SJCRH30 (cell line): ENCODE results near the gene KIAA1586. TPM values are rescaled to one million over a fixed set of nuclear protein-coding genes. Genes with fewer than 3 reads are reported as not detected.
"Not testable (repeated sequence)": the region's sequence is repeated elsewhere in the genome, so short reads cannot be mapped to it uniquely, and the experiment has no call there.

Experiments
- DNase-seq, 2 experiments: peaks; one replicate each; pipeline ENCODE4 v3.0.0-alpha.2; 2015 to 2020
- H3K27ac ChIP-seq: fragments of 250-450 bp; sonication (Bioruptor Pico); 2 replicates; pipeline ENCODE4 v1.5.1; 2020; ENCODE audit warnings: mild to moderate bottlenecking, moderate library complexity
- H3K27me3 ChIP-seq: fragments of 250-450 bp; sonication (Bioruptor Pico); 2 replicates; pipeline ENCODE4 v1.5.1; 2020; ENCODE audit warnings: mild to moderate bottlenecking, moderate library complexity
- H3K36me3 ChIP-seq: fragments of 250-450 bp; sonication (Bioruptor Pico); 2 replicates; pipeline ENCODE4 v1.5.1; 2020; ENCODE audit warnings: mild to moderate bottlenecking, moderate library complexity
- H3K4me1 ChIP-seq: fragments of 250-450 bp; sonication (Bioruptor Pico); 2 replicates; pipeline ENCODE4 v1.5.1; 2020; ENCODE audit warnings: mild to moderate bottlenecking, moderate library complexity
- H3K4me3 ChIP-seq: fragments of 250-450 bp; sonication (Bioruptor Pico); 2 replicates; pipeline ENCODE4 v1.5.1; 2020; ENCODE audit warnings: mild to moderate bottlenecking, moderate library complexity
- H3K9me3 ChIP-seq: fragments of 250-450 bp; sonication (Bioruptor Pico); replicated peaks from 2 replicates; pipeline ENCODE4 v1.5.1; 2020; ENCODE audit warnings: mild to moderate bottlenecking, moderate library complexity
- total RNA-seq: library from RNA; depleted of rRNA; stranded (reverse); fragments of >200 nt; shearing (Covaris generic); gene quantifications from 2 replicates; pipeline ENCODE4 v1.2.3, GENCODE V29; 2014

Gene KIAA1586
- total RNA-seq, 1 experiment from 2014 or later: 25.0 TPM

DNA sequence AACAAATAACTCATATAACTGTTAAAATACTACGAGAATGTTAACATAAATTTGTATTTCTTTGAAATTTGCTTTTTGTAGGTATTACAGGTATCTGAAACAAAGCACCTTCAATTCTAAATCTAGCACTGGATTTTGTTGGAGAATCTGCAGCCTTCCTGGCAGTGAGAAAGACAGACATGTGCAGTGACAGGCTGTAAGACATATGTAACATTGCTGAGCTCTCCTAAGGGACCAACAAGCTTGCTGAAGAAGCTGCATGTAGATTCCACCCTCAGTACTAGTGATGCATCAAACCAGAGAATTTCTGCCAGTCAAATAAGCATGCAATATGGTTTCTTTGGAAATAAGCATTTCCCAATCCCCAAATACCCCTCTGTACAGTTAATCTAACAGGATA, 20.5 kb upstream of the KIAA1586 start:
- H3K4me3 ChIP-seq: no peak overlapping the region
- H3K27ac ChIP-seq: no peak overlapping the region
- H3K27me3 ChIP-seq: no peaks in the 10 kb centered on the region
- peaks cover 4% of the 10 kb centered on the region for H3K4me1 ChIP-seq
- DNase-seq: no peak
- H3K36me3 ChIP-seq: no peaks in the 10 kb centered on the region
- no peaks in the 10 kb centered on the region for H3K9me3 ChIP-seq

- Histone ChIP-seq H3K4me3 (no peak overlapping the region), H3K27me3 (no peaks in the 10 kb centered on the region), H3K27ac (no peak overlapping the region), H3K9me3 (no peaks in the 10 kb centered on the region), H3K4me1 (no peaks in the 10 kb centered on the region), H3K36me3 (no peaks in the 10 kb centered on the region)
- no peak for DNase-seq
These were observed 19.2 kb upstream of the KIAA1586 start for GRCh38 chr6:57027301-57027700.

GRCh38 chr6:57029213-57029612, 17.3 kb upstream of the KIAA1586 start:
- DNase-seq: no peak
- no peak overlapping the region for H3K4me3 ChIP-seq
- H3K4me1 ChIP-seq: no peaks in the 10 kb centered on the region
- no peaks in the 10 kb centered on the region for H3K36me3 ChIP-seq
- no peaks in the 10 kb centered on the region for H3K9me3 ChIP-seq
- H3K27ac ChIP-seq: no peak overlapping the region
- no peaks in the 10 kb centered on the region for H3K27me3 ChIP-seq

GRCh38 chr6:57033228-57033627, 13.3 kb upstream of the KIAA1586 start:
- no peak overlapping the region for H3K27ac ChIP-seq
- no peaks in the 10 kb centered on the region for H3K4me1 ChIP-seq
- no peaks in the 10 kb centered on the region for H3K36me3 ChIP-seq
- H3K4me3 ChIP-seq: no peak overlapping the region
- H3K9me3 ChIP-seq: no peaks in the 10 kb centered on the region
- no peaks in the 10 kb centered on the region for H3K27me3 ChIP-seq
- DNase-seq: no peak

DNA sequence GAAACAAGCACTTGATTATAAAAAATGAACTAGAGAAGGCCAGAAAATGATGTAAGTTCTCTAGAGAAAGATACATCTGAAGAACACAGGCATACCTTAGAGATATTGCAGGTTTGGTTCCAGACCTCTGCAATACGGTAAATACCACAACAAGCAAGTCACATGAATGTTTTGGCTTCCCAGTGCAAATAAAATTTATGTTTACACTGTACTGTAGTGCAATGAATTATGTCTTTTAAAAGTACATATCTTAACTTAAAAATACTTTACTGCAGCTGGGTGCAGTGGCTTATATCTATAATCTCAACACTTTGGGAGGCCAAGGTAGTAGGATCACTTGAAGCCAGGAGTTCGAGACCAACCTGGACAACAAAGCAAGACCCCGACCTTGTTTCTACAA, 10.9 kb upstream of the KIAA1586 start:
- Histone ChIP-seq H3K4me1 (no peaks in the 10 kb centered on the region), H3K27me3 (no peaks in the 10 kb centered on the region), H3K9me3 (no peaks in the 10 kb centered on the region), H3K4me3 (no peak overlapping the region), H3K27ac (no peak overlapping the region), H3K36me3 (no peaks in the 10 kb centered on the region)
- no peak for DNase-seq

GRCh38 chr6:57038906-57039305, 7.6 kb upstream of the KIAA1586 start:
- no peak for DNase-seq
- H3K4me1 ChIP-seq: no peaks in the 10 kb centered on the region
- H3K27ac ChIP-seq: no peak overlapping the region

GRCh38 chr6:57040011-57040410, 6.5 kb upstream of the KIAA1586 start:
- no peaks in the 10 kb centered on the region for H3K4me1 ChIP-seq
- DNase-seq: no peak
- H3K36me3 ChIP-seq: no peaks in the 10 kb centered on the region
- no peak overlapping the region for H3K4me3 ChIP-seq
- no peak overlapping the region for H3K27ac ChIP-seq
- no peaks in the 10 kb centered on the region for H3K27me3 ChIP-seq
- H3K9me3 ChIP-seq: no peaks in the 10 kb centered on the region

More at GRCh38 chr6:57038906-57039305, 7.6 kb upstream of the KIAA1586 start:
- Histone ChIP-seq H3K27me3 (no peaks in the 10 kb centered on the region), H3K4me3 (no peak overlapping the region), H3K36me3 (no peaks in the 10 kb centered on the region), H3K9me3 (no peaks in the 10 kb centered on the region)

DNA sequence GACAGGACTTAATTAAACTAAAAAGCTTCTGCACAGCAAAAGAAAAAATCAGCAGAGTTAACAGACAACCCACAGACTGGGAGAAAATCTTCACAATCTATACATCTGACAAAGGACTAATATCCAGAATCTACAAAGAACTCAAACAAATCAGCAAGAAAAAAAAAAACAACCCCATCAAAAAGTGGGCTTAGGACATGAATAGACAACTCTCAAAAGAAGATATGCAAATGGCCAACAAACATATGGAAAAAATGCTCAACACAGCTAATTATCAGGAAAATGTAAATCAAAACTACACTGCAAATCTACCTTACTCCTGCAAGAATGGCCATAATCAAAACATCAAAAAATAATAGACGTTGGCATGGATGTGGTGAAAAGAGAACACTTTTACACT, 2.4 kb upstream of the KIAA1586 start:
- H3K36me3 ChIP-seq, H3K27me3 ChIP-seq, H3K4me3 ChIP-seq, H3K4me1 ChIP-seq, DNase-seq, H3K27ac ChIP-seq, H3K9me3 ChIP-seq: not testable (repeated sequence)

DNA sequence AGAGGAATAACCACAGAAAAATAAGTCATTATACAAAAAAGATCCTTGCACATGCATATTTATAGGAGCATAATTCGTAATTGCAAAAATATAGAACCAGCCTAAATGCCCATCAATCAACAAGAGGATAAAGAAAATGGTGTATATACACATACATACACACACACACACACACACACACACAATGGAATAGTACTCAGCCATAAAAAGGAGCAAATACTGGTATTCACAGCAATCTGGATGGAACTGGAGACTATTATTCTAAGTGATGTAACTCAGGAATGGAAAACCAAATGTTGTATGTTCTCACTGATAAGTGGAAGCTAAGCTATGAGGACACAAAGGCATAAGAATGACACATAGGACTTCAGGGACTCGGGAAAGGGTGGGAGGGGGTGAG, 1.9 kb upstream of the KIAA1586 start:
- no peaks in the 10 kb centered on the region for H3K4me1 ChIP-seq
- no peak overlapping the region for H3K27ac ChIP-seq
- H3K36me3 ChIP-seq: peaks cover 7% of the 10 kb centered on the region; the same call in 1 of the 2 replicates
- no peaks in the 10 kb centered on the region for H3K27me3 ChIP-seq
- H3K9me3 ChIP-seq: no peaks in the 10 kb centered on the region
- H3K4me3 ChIP-seq: no peak overlapping the region
- DNase-seq: no peak

DNA sequence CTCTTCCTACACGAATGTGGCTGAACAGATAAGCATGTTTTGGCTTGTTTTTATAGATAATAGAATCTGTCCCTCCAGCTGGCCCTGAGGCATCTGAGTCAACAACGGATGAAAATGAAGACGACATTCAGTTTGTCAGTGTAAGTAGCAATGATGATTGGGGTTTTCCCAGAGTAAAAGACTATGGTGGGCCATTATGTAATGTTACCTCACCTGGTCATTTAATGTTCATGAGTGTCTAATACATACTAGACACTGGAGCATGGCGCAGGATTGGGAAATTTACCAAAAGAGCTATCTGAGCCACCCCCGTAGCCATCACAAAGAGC, 728 bp downstream of the KIAA1586 start:
- H3K27me3 ChIP-seq, DNase-seq, H3K4me3 ChIP-seq, H3K27ac ChIP-seq, H3K9me3 ChIP-seq, H3K4me1 ChIP-seq: not testable (repeated sequence)
- H3K36me3 ChIP-seq: peaks cover 13% of the 10 kb centered on the region

- Histone ChIP-seq H3K4me3 (peak overlapping the region; percentile 25), H3K36me3 (peaks cover 18% of the 10 kb centered on the region)
- not testable (repeated sequence) for H3K27ac ChIP-seq, H3K4me1 ChIP-seq, H3K27me3 ChIP-seq, DNase-seq, H3K9me3 ChIP-seq
These were observed 1.4 kb downstream of the KIAA1586 start for GRCh38 chr6:57047859-57048258.

GRCh38 chr6:57048577-57048976, 2.1 kb downstream of the KIAA1586 start:
- Histone ChIP-seq H3K4me3 (no peak overlapping the region), H3K36me3 (peaks cover 22% of the 10 kb centered on the region), H3K27me3 (no peaks in the 10 kb centered on the region), H3K4me1 (no peaks in the 10 kb centered on the region), H3K9me3 (no peaks in the 10 kb centered on the region), H3K27ac (no peak overlapping the region)
- DNase-seq: no peak

GRCh38 chr6:57063847-57064246, 17.4 kb downstream of the KIAA1586 start:
- Histone ChIP-seq H3K27ac (no peak overlapping the region), H3K27me3 (no peaks in the 10 kb centered on the region), H3K4me1 (no peaks in the 10 kb centered on the region), H3K4me3 (no peak overlapping the region), H3K9me3 (no peaks in the 10 kb centered on the region), H3K36me3 (peaks cover 1% of the 10 kb centered on the region; the same call in 1 of the 2 replicates)
- DNase-seq: no peak

GRCh38 chr6:57064809-57065208, 18.3 kb downstream of the KIAA1586 start:
- Histone ChIP-seq H3K4me1 (no peaks in the 10 kb centered on the region), H3K9me3 (no peaks in the 10 kb centered on the region), H3K27me3 (no peaks in the 10 kb centered on the region), H3K27ac (no peak overlapping the region), H3K36me3 (no peaks in the 10 kb centered on the region; the same call in 1 of the 2 replicates), H3K4me3 (no peak overlapping the region)
- no peak for DNase-seq

DNA sequence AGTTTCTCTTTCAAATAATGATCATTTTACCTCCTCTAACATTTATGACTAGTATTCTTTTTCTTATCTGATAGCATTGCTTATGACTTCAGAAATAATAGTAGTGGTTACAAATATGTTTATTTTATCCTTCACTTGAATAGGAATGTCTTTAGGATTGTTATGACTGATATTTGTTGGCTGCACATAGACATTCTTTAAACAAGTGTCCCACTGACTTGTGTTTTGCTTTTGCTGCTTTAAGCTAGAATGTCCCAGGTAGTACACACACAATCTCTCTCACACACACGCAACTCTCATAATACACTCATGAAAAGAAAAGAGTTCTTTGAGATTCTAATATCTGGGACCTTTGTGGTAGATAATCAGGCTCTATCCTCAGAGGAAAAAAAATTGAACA, 21.6 kb downstream of the KIAA1586 start:
- H3K27ac ChIP-seq: no peak overlapping the region
- H3K4me1 ChIP-seq: no peaks in the 10 kb centered on the region
- DNase-seq: no peak
- H3K27me3 ChIP-seq: no peaks in the 10 kb centered on the region
- H3K9me3 ChIP-seq: no peaks in the 10 kb centered on the region
- no peak overlapping the region for H3K4me3 ChIP-seq
- no peaks in the 10 kb centered on the region; the same call in 1 of the 2 replicates for H3K36me3 ChIP-seq

DNA sequence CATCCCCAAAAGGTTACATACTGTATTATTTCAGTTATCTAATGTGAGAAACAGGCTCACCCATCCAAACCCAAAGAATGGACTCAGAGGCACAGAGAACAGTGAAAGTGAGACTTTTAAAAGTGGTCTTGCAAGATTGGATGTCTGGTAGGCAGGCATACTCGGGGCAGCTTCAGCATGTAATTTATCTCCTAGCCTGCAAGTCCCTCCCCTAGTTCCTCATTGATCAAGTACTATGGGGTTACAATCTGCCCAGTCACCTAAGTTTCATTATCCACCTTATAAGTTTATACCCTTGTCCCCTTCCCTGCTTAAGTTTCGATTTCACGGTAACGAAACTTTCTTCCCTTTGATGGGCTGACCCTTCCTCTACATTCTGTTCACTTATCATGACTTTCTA, 22.7 kb downstream of the KIAA1586 start:
- H3K27ac ChIP-seq: no peak overlapping the region
- H3K9me3 ChIP-seq: no peaks in the 10 kb centered on the region
- no peaks in the 10 kb centered on the region for H3K4me1 ChIP-seq
- H3K36me3 ChIP-seq: no peaks in the 10 kb centered on the region; the same call in 1 of the 2 replicates
- DNase-seq: no peak
- H3K4me3 ChIP-seq: no peak overlapping the region
- H3K27me3 ChIP-seq: no peaks in the 10 kb centered on the region

DNA sequence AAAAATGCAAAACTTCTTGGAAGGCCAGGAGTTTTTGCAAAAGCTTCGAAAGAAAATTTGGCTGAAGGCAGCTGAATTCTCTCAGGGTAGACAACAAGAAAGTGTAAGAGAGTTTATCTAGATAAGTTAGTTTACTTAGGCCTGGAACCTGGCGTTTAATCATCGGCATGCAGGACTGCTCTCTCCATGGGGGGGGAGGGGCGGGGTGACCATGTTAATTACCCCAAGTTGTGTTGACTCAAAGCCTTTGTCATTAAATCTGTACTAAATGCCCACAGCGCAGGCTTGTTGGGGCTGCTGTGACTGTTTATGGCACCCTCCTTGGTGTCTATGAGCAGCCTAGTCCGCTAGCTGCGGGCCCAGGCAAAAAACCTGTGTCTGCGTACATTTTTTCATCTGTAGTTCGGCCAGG, 23.4 kb downstream of the KIAA1586 start:
- no peaks in the 10 kb centered on the region for H3K9me3 ChIP-seq
- no peaks in the 10 kb centered on the region; the same call in 1 of the 2 replicates for H3K36me3 ChIP-seq
- no peak for DNase-seq
- H3K27ac ChIP-seq: no peak overlapping the region
- H3K27me3 ChIP-seq: no peaks in the 10 kb centered on the region
- no peaks in the 10 kb centered on the region for H3K4me1 ChIP-seq
- H3K4me3 ChIP-seq: no peak overlapping the region
